NCI-H82 treated with DMSO at 0.1 percent for 48 hours (cell line): ENCODE results near the gene S100A16.
"Not testable (repeated sequence)": the region's sequence is repeated elsewhere in the genome, so short reads cannot be mapped to it uniquely, and the experiment has no call there.

Experiments used
- DNase-seq: peaks from one replicate; lab custom pipeline; 2025; ENCODE audit not compliant: unreplicated experiment; lab: John Stamatoyannopoulos, UW

The S100A16 gene

DNA sequence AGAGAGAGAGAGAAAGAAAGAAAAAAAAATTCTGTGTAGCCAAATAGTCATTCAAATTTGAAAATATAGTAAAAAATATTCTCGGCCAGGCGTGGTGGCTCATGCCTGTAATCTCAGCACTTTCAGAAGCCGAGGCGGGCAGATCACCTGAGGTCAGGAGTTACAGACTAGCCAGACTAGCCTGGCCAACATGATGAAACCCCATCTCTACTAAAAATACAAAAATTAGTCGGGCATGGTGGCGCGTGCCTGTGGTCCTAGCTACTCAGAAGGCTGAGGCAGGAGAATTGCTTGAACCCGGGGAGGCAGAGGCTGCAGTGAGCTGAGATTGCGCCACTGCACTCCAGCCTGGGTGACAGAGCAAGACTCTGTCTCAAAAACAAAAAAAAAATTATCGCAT, 24.9 kb downstream of the S100A16 start:
- DNase-seq = not testable (repeated sequence)

GRCh38 chr1:153587314-153587713, 25.6 kb downstream of the S100A16 start:
- no peak for DNase-seq

- no peak for DNase-seq
Measured at GRCh38 chr1:153586347-153586746, 26.6 kb downstream of the S100A16 start.

GRCh38 chr1:153585006-153585405, 27.9 kb downstream of the S100A16 start:
- DNase-seq = peak; percentile 26

GRCh38 chr1:153583976-153584375, 29.0 kb downstream of the S100A16 start:
- DNase-seq = no peak

DNA sequence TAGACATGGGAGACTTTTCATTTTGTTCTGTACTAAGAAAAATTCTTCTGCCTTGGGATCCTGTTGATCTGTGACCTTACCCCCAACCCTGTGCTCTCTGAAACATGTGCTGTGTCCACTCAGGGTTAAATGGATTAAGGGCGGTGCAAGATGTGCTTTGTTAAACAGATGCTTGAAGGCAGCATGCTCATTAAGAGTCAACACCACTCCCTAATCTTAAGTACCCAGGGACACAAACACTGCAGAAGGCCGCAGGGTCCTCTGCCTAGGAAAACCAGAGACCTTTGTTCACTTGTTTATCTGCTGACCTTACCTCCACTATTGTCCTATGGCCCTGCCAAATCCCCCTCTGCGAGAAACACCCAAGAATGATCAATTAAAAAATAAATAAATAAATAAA, 29.4 kb downstream of the S100A16 start:
- DNase-seq = not testable (repeated sequence)

GRCh38 chr1:153582836-153583235, 30.1 kb downstream of the S100A16 start:
- DNase-seq = not testable (repeated sequence)

DNA sequence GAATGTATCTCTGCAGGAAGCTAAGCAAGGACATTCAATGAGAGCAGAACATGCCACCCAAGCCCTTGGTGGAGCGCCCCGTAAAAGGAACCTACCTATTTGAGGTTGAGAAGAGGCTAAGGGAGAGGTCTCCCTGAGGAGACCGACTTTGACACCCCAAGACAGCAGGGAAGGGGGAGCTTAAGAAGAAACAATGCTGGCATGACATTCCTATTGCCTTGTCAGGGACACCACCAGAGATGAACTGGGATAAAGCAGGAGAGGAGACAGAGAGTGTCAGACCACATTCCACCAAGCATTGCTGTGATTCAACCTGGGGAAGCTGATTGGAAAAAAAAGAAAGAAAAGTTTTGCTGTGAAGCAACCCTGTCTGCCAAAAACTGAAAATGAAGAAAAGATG, 34.0 kb downstream of the S100A16 start:
- no peak for DNase-seq

DNA sequence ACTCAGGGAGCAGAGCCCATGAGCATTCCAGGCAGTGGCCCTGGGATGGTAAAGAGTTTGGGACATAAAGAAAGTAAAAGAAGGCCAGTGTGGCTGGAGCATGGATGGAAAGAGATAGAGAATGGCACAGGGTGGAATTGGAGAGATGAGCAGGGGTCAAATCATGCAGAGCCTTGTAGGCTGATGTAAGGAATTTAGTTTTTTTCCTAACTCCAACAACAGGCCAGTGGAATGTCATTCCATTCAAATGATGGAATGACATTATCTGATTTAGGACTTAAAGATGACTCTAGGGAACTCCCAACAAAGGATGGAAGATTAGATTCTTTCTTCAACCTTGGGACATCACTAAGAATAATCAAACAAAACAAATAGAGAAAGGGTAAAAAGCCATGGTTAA, 34.4 kb downstream of the S100A16 start:
- DNase-seq = no peak

DNA sequence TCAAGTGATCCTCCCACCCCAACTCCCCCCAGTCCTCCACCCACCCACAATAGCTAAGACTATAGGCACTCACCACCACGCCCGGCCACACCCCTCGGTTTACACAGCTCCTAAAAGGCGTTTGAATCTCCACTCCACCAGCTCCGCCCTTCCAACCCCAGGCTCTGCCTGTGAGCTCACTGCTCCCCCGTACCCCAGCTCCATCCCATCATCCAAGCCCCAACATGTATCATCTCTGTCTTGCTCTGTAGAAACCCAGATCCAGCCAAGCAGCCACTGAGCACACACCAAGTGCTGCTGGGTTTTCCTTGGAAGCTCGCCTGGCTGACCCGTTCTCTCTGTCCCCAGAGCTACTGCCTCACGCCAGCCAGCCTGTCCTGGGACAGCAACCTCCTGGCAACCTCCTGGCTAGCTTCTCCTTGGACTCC, 35.3 kb downstream of the S100A16 start:
- DNase-seq = no peak

- peak; percentile 76 for DNase-seq
Measured at GRCh38 chr1:153577138-153577537, 35.8 kb downstream of the S100A16 start.

DNA sequence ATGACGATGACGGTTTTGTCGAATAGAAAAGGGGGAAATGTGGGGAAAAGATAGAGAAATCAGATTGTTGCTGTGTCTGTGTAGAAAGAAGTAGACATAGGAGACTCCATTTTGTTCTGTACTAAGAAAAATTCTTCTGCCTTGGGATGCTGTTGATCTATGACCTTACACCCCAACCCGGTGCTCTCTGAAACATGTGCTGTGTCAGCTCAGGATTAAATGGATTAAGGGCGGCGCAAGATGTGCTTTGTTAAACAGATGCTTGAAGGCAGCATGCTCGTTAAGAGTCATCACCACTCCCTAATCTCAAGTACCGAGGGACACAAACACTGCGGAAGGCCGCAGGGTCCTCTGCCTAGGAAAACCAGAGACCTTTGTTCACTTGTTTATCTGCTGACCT, 37.4 kb downstream of the S100A16 start:
- DNase-seq = peak; percentile 90

DNA sequence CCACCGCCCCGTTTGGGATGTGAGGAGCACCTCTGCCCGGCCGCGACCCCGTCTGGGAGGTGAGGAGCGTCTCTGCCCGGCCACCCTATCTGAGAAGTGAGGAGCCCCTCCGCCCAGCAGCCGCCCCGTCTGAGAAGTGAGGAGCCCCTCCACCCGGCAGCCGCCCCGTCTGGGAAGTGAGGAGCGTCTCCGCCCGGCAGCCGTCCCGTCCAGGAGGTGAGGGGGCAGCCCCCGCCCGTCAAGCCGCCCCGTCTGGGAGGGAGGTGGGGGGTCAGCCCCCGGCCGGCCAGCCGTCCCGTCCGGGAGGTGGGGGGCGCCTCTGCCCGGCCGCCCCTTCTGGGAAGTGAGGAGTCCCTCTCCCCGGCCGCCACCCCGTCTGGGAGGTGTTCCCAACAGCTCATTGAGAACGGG, 37.9 kb downstream of the S100A16 start:
- not testable (repeated sequence) for DNase-seq

GRCh38 chr1:153573351-153573750, 39.6 kb downstream of the S100A16 start:
- DNase-seq = peak; percentile 24

GRCh38 chr1:153572569-153573015, 40.3 kb downstream of the S100A16 start:
- peak; percentile 25 for DNase-seq

- no peak for DNase-seq
Measured at GRCh38 chr1:153571706-153572105, 41.2 kb downstream of the S100A16 start.

DNA sequence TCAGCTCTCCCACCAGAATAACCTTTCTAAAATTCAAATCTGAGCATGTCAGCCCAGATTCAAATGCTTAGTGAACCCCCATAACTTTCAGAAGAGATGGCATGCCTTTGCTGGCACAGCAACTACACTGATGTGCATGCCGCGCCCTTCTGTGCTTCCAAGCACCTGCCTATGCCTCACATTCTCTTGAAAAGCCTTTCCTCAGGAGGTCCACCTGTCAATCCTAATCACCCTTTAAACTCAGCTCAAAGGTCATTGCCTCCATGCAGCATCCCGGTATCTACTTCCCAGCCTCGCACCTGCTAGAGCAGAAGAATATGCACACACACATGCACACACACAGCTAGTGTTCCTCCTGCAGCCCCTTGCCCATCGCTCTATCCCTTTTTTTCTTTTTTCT, 42.1 kb downstream of the S100A16 start:
- DNase-seq = no peak

- no peak for DNase-seq
Measured at GRCh38 chr1:153569465-153569864, 43.5 kb downstream of the S100A16 start.

DNA sequence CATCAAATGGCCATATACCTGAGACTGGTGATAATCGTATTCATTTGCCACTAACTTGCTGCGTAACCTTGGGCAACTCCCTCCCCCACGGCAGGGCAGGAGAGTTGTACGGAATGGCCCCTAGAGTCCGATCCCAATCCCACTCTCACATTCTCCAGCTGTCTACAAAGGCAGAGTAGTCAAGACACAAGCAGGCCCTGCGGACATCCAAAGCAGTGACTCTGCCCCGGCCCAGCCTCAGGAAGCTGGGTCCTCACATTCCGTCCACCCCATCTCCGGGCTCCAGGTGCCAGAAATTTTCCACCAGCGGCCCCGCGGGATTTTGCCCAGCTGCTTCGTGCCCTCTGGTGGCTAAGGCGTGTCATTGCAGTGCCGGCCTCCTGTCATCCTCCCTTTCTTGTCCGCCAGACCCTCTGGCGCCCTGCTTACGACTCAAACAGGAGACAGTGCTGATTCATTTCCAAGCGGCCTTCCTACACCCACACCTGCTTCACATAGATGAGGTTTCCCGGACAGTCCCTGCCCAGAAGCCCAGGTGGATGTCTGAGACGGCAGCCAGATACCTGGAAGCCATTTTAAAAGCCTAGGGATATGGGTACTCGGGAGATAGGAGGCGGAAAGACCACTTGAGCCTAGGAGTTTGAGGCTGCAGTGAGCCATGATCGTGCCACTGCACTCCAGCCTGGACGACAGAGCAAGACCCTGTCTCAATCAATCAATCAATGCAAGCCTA, 44.4 kb downstream of the S100A16 start:
- DNase-seq = peak; percentile 78

GRCh38 chr1:153567621-153568366, 45.1 kb downstream of the S100A16 start:
- DNase-seq = no peak

DNA sequence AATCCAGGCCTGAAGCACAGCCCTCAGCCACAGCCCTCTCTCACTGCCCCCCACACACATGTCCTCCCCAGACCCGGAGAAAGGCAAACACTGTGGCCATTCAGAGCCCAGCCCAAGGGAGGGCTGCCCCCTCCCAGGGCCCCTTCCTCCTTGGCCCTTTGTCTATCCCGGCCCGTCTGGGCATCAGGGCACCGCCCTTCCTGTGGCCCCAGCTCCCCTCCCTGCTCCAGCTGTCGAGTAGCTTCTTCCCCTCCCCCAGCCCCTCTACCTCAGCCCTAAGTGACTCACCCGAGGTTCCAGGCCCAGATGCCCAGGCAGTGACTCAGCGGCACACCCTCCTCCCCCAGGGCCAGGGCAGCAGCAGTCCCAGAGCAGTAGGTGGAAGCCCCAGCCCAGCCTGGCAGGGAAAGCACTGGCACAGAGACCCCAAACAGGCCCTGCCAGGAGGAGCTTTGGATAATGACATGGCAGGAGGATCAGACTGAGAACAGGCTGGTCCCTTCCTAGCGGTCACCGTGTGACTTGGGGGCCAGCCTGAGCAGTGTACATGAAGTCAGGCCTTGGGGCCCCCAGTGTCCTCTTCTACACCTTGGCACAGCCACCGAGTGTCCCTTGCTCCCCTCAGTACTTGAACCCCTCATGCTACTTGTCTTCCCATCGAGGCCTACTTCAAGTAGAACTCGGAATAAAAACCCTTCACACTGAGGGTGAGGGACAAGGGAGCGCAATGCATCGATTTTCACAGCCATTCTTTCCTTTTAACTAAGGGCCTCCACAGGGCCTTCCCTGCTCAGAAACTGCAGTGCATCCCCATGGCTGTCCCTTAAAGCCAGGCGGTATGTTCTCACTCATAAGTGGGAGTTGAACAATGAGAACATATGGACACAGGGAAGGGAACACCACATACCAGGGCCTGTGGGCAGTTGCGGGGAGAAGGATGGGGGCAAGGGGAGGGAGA, 46.2 kb downstream of the S100A16 start:
- DNase-seq = peak; percentile 91
